NOMO-1 (cell line): ENCODE measurements around the gene SPRY4.
"Not testable (repeated sequence)": the region's sequence is repeated elsewhere in the genome, so short reads cannot be mapped to it uniquely, and the experiment has no call there.

Experiments
- DNase-seq, 2 experiments: peaks; one replicate each; lab custom pipeline; 2025; ENCODE audit not compliant: unreplicated experiment in 2 of 2; lab: John Stamatoyannopoulos, UW

The SPRY4 gene, protein sequence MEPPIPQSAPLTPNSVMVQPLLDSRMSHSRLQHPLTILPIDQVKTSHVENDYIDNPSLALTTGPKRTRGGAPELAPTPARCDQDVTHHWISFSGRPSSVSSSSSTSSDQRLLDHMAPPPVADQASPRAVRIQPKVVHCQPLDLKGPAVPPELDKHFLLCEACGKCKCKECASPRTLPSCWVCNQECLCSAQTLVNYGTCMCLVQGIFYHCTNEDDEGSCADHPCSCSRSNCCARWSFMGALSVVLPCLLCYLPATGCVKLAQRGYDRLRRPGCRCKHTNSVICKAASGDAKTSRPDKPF

DNA sequence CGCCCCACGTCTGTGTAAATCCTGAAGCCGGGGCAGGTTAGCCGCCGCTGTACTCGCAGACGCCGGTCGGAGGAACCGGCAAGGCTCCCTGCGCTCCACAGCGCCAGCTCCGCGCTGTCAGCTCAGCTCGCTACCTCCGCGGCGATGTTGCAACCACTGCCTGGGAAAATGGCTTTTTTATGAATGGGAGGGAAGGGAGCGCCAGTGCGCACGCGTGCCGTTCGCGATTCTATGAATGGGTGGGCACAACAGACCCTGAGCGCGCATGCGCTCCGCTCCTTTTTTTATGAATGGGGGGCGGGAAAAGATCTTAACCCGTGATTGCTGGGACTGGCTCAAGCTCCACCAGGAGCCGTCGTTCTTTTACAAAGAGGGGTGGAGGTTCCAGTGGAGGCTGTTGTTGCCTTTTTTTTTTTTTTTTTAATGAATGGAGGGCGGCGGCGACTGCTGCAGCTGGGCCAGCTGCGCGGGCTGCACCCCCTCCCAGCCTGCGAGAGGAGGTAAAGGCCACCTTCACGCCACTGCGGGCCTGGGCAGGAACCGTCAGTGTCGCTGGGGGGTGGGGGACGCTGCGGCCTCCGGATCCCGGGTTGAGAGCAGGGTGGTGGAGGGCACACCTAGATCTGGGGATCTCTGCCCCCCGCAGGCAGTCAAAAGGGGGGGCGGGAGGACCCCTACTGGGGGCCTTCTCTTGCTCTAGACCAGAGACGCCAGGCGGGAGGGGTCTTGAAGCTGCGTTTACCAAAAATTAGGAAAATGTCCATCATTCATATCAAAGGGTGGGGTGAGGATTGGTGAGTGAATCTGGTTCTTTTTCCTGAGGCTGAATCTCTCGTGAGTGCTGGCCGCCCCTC, at the start of gene SPRY4:
SPRY4 (minus strand) TSS at position 151 of the 854 bp plus-strand sequence. CDS start 9,913 bp downstream, outside the sequence.
- DNase-seq = peak; percentile 89

GRCh38 chr5:142368529-142368928, 43.7 kb upstream of the SPRY4 start:
- no peak for DNase-seq

DNA sequence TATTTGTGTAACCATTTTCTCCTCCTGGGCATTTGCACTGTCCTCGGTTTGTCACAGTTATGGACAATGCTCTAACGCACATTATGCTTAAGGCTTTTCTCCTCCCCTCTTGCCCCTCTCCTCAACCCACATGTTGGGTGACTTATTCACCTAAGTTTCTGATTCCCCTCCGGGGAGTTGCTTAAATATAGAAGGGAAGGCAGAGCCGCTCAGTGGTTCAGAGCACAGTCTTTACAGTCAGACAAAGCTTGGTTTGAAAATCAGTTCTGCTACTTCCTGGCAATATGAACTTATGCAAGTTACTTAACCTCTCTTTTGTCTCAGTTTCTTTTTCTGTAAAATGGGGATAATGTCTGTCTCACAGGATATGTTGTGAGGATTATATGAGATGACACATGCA, 41.2 kb upstream of the SPRY4 start:
- no peak for DNase-seq

DNA sequence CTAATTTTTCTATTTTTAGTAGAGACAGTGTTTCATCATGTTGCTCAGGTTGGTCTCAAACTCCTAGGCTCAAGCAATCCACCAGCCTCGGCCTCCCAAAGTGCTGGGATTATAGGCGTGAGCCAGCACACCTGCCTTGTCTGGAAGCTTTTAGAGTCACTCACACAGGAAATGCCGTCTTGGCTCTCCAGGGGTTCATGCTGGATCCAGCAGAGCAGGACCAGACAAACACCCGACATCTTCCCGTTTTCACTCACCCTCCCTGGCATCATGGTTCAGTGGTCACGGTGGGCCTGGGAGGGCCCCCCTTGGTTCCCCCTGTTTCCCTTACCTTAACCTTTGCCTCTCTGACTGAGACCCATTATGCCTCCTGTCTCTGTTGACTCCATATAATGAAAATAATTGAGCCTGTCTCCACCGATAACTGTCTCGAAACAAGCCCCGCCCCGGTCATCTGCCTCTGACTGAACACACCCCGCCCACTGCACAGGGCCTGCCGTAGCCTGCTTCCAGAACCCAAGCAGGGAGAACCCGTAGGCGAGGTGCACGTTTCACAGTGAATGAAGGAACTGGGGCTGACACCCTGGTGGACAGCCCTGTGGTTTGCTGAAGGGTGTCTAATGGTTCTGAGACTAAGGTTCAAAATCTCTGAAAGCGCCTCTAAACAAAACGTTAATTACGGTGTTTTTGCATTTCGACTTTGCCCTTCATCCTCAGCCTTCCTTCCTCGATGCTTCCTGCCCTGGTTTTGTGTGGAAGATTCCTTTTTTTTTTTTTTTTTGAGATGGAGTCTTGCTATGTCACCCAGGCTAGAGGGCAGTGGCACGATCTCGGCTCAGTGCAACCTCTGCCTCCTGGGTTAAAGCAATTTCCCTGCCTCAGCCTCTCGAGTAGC, 39.7 kb upstream of the SPRY4 start:
- no peak for DNase-seq

DNA sequence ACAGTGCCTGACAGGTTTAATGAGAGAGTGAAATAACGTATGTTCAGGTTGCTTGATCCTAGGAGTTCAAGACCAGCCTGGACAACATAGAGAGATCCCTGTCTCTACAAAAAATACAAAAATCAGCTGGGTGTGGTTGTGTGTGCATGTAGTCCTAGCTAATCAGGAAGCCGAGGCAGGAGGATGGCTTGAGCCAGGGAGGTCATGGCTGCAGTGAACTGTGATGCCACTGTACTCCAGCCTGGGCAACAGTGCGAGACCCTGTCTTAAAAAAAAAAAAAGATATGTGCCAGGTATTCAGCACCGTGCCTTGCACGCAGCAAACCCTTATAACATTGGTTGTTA, 38.8 kb upstream of the SPRY4 start:
- no peak for DNase-seq

GRCh38 chr5:142362193-142362592, 37.4 kb upstream of the SPRY4 start:
- DNase-seq = not testable (repeated sequence)

- DNase-seq = no peak
Observed at GRCh38 chr5:142360607-142361120, 35.8 kb upstream of the SPRY4 start.

GRCh38 chr5:142360051-142360498, 35.3 kb upstream of the SPRY4 start:
- DNase-seq = no peak

- no peak for DNase-seq
Observed at GRCh38 chr5:142358648-142359047, 33.8 kb upstream of the SPRY4 start.

DNA sequence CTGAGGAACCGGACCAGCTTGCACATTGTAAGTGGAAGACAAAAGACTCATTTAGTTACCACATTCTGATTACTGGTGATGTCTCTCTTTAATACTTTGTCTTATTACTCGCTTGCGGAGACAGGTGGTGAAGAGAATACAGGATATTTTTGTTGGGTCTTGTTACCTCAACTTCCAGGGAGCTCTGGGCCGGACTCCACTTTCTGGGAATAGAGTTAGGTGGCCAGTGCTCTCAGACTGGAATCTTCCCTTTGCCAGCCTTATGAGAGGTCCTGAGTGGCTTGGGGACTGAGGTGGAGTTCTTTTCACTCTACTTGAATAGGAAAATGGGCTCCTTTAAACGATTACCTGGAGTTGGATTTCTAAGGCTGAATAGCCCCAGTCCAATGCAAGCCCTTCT, 33.3 kb upstream of the SPRY4 start:
- no peak for DNase-seq

GRCh38 chr5:142357469-142358090, 32.8 kb upstream of the SPRY4 start:
- no peak for DNase-seq

DNA sequence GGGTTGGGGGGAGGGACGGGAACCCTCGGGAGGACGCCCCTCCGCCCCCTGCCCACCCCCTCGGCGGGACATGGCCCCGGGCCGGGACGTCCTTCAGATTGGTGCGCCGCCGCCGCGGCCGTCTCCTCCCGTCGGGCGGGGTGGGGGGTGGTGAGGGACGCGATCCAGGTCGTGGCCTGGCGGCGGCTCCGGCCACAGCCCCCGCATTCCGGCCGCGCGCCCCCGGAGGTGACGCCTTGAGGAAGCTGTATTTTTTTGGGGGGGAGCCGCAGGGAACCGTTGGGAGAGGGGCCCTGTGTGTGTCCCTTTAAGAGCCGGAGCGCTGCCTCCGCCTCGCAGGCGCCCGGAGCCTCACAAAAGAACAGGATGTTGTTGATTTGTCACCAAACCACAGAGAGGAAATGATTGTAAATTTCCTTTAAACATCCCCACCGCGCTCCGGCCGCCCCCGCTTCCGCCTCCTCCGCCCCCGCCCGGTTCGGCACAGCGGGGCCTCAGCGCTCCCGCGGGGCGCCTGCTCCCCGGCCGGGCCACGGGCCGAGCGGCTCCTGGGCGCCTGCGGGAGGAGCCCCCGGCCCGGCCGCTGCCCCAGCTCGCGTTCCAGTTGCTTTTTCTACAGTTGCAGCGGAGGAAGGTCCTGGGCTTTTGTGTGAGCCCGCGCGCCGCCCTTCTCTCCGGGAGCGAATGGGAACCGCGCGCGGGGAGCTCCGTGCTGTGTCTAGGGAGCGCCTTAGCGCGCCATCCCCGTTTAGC, 32.1 kb upstream of the SPRY4 start:
- peak; percentile 89 for DNase-seq

- DNase-seq = no peak
Observed at GRCh38 chr5:142356349-142356715, 31.5 kb upstream of the SPRY4 start.

- DNase-seq = peak in 1 of 2 experiments; percentile 17
Observed at GRCh38 chr5:142353071-142353472, 28.3 kb upstream of the SPRY4 start.

GRCh38 chr5:142350021-142350420, 25.2 kb upstream of the SPRY4 start:
- no peak for DNase-seq

- DNase-seq = no peak
Observed at GRCh38 chr5:142346706-142347105, 21.9 kb upstream of the SPRY4 start.

DNA sequence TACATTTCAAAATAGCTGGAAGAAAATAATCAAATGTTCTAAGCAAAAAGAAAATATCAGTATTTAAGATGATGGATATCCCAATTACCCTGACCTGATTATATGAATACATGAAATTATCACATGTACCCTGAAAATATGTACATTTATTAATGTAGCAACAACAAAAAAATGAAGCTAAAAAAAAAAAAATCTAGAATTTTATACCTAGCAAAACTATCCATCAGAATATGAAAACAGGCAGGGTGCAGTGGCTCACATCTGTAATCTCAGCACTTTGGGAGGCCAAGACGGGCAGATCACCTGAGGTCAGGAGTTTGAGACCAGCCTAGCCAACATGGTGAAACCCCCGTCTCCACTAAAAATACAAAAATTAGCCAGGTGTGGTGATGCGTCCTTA, 20.1 kb upstream of the SPRY4 start:
- not testable (repeated sequence) for DNase-seq

DNA sequence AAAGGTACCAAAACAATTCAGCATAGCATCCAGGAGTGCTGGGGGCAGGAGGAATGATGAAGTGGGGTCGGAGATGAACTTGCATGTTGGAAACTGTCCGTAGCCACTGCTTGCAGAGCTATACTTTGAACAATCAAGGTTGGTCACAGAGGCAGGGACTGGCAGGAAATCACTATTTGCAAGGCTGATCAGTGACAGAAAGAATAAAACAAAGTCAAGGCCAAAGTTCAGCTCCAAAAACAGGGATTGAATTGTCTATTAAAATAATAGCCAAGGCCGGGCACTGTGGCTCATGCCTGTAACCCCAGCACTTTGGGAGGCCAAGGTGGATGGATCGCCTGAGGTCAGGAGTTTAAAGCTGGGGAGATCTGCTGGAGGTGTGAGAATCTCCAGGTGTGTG, 18.7 kb upstream of the SPRY4 start:
- no peak for DNase-seq

DNA sequence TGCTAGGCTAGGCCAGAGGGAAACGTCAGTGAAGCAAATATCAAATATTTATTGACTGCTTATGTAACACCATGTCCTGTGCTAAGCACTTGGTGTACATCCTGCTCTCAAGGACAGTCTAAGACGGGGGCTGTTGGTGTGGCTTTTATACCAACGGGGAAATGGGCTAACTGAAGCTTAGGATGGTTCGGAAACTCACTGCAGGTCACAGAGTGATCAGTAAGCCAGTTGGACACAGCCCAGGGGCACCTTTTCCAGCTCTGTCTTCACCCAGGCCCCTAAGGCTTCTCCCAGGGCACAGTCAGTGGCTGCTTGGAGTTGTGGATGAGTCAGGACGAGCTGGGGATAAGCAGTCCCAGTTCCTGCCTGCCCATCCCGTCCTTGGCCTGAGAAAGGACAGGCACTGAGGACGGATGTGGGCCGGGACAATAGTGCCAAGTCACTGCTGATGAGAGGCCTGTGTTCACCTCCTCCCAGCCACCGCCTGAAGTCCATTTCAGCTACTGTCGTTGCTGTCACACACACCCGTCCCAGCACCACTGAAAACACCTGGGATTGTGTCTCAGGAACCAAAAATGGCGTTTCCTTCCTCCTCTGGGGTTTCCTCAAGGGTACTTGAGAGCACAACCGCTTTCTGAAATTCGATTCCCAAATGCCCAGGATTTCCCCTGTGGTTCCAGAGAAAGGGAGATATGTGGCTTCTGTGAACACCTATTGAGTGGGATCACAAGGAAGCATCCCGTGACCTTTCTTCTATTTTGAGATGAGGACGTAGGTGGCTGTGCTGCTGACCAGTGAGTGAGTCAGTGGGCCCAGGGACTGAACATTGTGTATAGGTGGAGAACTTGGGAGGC, 17.5 kb upstream of the SPRY4 start:
- DNase-seq = no peak
